Right forelimb (tissue), 1 donor: ENCODE data around the gene SYT1.

ENCODE experiments used
- DNase-seq: peaks from one replicate; pipeline ENCODE4 v3.0.0-alpha.2; 2018

SYT1 gene

GRCh38 chr12:79301181-79301580 lies 436.6 kb downstream of the SYT1 start:
- DNase-seq: no peak

- no peak for DNase-seq
These were observed 437.7 kb downstream of the SYT1 start for GRCh38 chr12:79302162-79302814.

- DNase-seq: no peak
These were observed 442.8 kb downstream of the SYT1 start for GRCh38 chr12:79307340-79307739.

GRCh38 chr12:79309039-79309438 lies 444.5 kb downstream of the SYT1 start:
- DNase-seq: no peak

- DNase-seq: no peak
These were observed 452.7 kb downstream of the SYT1 start for GRCh38 chr12:79317179-79317847.

GRCh38 chr12:79322905-79323304 lies 458.3 kb downstream of the SYT1 start:
- no peak for DNase-seq

GRCh38 chr12:79324571-79324970 lies 460.0 kb downstream of the SYT1 start:
- no peak for DNase-seq

- DNase-seq: no peak
These were observed 461.6 kb downstream of the SYT1 start for GRCh38 chr12:79326222-79326621.

GRCh38 chr12:79326663-79327062 lies 462.1 kb downstream of the SYT1 start:
- no peak for DNase-seq

- DNase-seq: no peak
These were observed 462.9 kb downstream of the SYT1 start for GRCh38 chr12:79327465-79327864.

GRCh38 chr12:79329933-79330332 lies 465.4 kb downstream of the SYT1 start:
- DNase-seq: no peak

- no peak for DNase-seq
These were observed 467.3 kb downstream of the SYT1 start for GRCh38 chr12:79331870-79332269.

- no peak for DNase-seq
These were observed 468.6 kb downstream of the SYT1 start for GRCh38 chr12:79333144-79333543.

- DNase-seq: no peak
These were observed 473.2 kb downstream of the SYT1 start for GRCh38 chr12:79337662-79338290.

GRCh38 chr12:79344855-79345847 lies 480.6 kb downstream of the SYT1 start:
- no peak for DNase-seq

GRCh38 chr12:79347866-79348265 lies 483.3 kb downstream of the SYT1 start:
- no peak for DNase-seq

GRCh38 chr12:79351251-79351650 lies 486.7 kb downstream of the SYT1 start:
- no peak for DNase-seq

GRCh38 chr12:79356216-79356615 lies 491.6 kb downstream of the SYT1 start:
- no peak for DNase-seq

- no peak for DNase-seq
These were observed 492.5 kb downstream of the SYT1 start for GRCh38 chr12:79357048-79357447.

GRCh38 chr12:79358716-79359300 lies 494.2 kb downstream of the SYT1 start:
- DNase-seq: no peak

GRCh38 chr12:79360286-79360685 lies 495.7 kb downstream of the SYT1 start:
- no peak for DNase-seq

- DNase-seq: no peak
These were observed 496.4 kb downstream of the SYT1 start for GRCh38 chr12:79360936-79361335.

- no peak for DNase-seq
These were observed 499.6 kb downstream of the SYT1 start for GRCh38 chr12:79364197-79364596.
